Measurements from ENCODE around the gene MAGI1.

Gene MAGI1

GRCh38 chr3:65936908-65937638, 101.6 kb downstream of the MAGI1 start:
- Mint-ChIP-seq H3K27me3 (no peaks in the 10 kb centered on the region), H3K27ac (no peak overlapping the region), H3K9me3 (peaks cover 4% of the 10 kb centered on the region), H3K4me3 (no peak overlapping the region), H3K36me3 (no peaks in the 10 kb centered on the region), H3K4me1 (no peaks in the 10 kb centered on the region)
- no peak for ATAC-seq

GRCh38 chr3:65935724-65936123, 103.0 kb downstream of the MAGI1 start:
- Mint-ChIP-seq H3K27me3 (no peaks in the 10 kb centered on the region), H3K4me3 (no peak overlapping the region), H3K4me1 (no peaks in the 10 kb centered on the region), H3K9me3 (peaks cover 4% of the 10 kb centered on the region), H3K27ac (no peak overlapping the region), H3K36me3 (no peaks in the 10 kb centered on the region)
- no peak for ATAC-seq

GRCh38 chr3:65930648-65931047, 108.1 kb downstream of the MAGI1 start:
- Mint-ChIP-seq H3K36me3 (no peaks in the 10 kb centered on the region), H3K27ac (no peak overlapping the region), H3K9me3 (peaks cover 4% of the 10 kb centered on the region), H3K4me1 (no peaks in the 10 kb centered on the region), H3K27me3 (no peaks in the 10 kb centered on the region), H3K4me3 (no peak overlapping the region)
- ATAC-seq, result no peak

DNA sequence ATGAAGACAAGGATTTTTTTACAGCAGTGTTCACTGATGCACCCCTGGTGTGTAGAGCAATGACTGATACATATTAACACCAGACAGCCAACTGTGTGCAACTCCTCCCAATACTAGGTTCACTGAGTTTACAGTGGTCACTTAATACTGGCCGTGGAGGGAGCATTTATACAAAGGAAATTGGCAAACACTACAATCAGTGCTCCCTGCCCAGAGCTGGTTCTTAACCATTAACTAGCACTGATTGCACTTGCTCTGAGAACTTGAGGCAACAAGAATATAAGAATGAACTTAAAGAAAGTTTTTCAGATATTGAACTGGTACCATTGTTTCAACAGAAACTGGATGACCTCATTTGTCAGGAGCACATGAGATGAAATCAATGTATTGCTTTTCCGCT, 110.6 kb downstream of the MAGI1 start:
- no peak overlapping the region for H3K27ac Mint-ChIP-seq

DNA sequence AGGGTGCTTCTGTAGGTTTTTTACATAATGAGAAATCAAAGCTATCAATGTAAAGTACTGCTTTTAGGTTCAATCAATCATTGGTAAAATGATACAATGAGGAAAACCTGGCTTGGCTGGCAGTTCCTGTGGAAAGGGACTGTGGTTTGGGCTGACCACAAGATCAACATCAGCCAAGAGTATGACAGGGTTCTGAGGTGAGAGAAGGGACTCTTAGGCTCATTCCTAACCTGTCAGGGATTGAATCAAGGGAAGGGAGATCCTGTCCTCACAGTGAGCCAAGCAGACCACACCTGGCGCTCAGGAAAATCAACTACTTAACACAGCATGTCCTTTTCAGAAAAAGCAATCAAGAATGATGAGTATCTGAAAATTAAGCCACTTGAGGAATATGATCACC, 111.1 kb downstream of the MAGI1 start:
- Mint-ChIP-seq H3K4me1 (no peaks in the 10 kb centered on the region), H3K36me3 (no peaks in the 10 kb centered on the region), H3K9me3 (no peaks in the 10 kb centered on the region), H3K27me3 (no peaks in the 10 kb centered on the region), H3K27ac (no peak overlapping the region), H3K4me3 (no peak overlapping the region)
- no peak for ATAC-seq

More for the DNA sequence above, 110.6 kb downstream of the MAGI1 start:
- Mint-ChIP-seq H3K27me3 (no peaks in the 10 kb centered on the region), H3K9me3 (no peaks in the 10 kb centered on the region), H3K4me3 (no peak overlapping the region), H3K36me3 (no peaks in the 10 kb centered on the region), H3K4me1 (no peaks in the 10 kb centered on the region)
- no peak for ATAC-seq

- H3K4me3 Mint-ChIP-seq, result no peak overlapping the region
- no peak overlapping the region for H3K27ac Mint-ChIP-seq
- ATAC-seq, result no peak
- H3K9me3 Mint-ChIP-seq, result peaks cover 6% of the 10 kb centered on the region
- H3K36me3 Mint-ChIP-seq, result no peaks in the 10 kb centered on the region
- H3K27me3 Mint-ChIP-seq, result no peaks in the 10 kb centered on the region
- H3K4me1 Mint-ChIP-seq, result no peaks in the 10 kb centered on the region
These were observed 113.3 kb downstream of the MAGI1 start for GRCh38 chr3:65925254-65925954.

GRCh38 chr3:65924762-65925161, 114.0 kb downstream of the MAGI1 start:
- no peak for ATAC-seq

DNA sequence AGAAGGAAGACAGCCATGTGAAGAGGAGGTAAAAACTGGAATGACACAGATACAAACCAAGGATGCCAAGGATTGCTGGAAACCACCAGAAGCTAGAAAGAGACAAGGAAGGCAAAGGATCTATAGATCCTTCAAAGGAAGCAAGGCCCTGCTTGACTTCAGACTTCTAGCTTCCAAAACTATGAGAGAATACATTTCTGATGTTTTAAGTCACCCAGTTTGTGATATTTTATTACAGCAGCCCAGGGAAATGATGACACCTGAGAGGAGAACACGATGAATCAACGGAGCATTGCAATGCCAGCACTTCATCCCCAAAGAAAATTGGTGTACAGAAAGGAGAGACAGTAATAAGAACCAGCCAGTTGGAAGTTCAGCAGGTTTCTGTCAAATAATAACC, 116.3 kb downstream of the MAGI1 start:
- H3K4me1 Mint-ChIP-seq, result no peaks in the 10 kb centered on the region

More at GRCh38 chr3:65924762-65925161, 114.0 kb downstream of the MAGI1 start:
- Mint-ChIP-seq H3K27me3 (no peaks in the 10 kb centered on the region), H3K36me3 (no peaks in the 10 kb centered on the region), H3K4me1 (no peaks in the 10 kb centered on the region), H3K4me3 (no peak overlapping the region), H3K27ac (no peak overlapping the region), H3K9me3 (peaks cover 6% of the 10 kb centered on the region)

DNA sequence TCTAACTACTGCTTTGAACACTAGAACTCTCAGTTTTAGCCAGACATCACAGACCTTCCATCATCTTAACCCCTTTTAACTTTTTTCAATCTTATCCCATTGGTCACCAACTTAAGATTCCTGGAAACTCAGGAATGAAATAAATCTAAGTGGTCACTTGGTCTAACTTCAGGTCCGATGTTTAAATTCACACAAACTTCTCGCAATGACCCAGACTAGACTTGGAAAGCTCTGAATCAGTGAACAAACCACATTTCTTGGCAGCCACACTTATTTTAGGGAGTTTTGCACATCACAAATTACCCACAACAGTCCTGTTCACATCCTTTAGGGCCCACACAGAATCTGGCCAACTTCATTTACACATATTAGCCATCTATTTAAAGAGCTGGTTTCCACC, 118.9 kb downstream of the MAGI1 start:
- H3K4me1 Mint-ChIP-seq, result no peaks in the 10 kb centered on the region
- H3K4me3 Mint-ChIP-seq, result no peak overlapping the region
- no peaks in the 10 kb centered on the region for H3K27me3 Mint-ChIP-seq
- no peak overlapping the region for H3K27ac Mint-ChIP-seq
- peaks cover 18% of the 10 kb centered on the region for H3K9me3 Mint-ChIP-seq
- no peak for ATAC-seq
- no peaks in the 10 kb centered on the region for H3K36me3 Mint-ChIP-seq

More for the DNA sequence above, 116.3 kb downstream of the MAGI1 start:
- Mint-ChIP-seq H3K4me3 (no peak overlapping the region), H3K27me3 (no peaks in the 10 kb centered on the region), H3K9me3 (peaks cover 12% of the 10 kb centered on the region), H3K27ac (no peak overlapping the region), H3K36me3 (no peaks in the 10 kb centered on the region)
- no peak for ATAC-seq

- no peak for ATAC-seq
- H3K4me3 Mint-ChIP-seq, result no peak overlapping the region
- no peaks in the 10 kb centered on the region for H3K27me3 Mint-ChIP-seq
- H3K27ac Mint-ChIP-seq, result no peak overlapping the region
- peaks cover 13% of the 10 kb centered on the region for H3K9me3 Mint-ChIP-seq
- H3K4me1 Mint-ChIP-seq, result no peaks in the 10 kb centered on the region
- H3K36me3 Mint-ChIP-seq, result no peaks in the 10 kb centered on the region
These were observed 123.2 kb downstream of the MAGI1 start for GRCh38 chr3:65915477-65915876.

DNA sequence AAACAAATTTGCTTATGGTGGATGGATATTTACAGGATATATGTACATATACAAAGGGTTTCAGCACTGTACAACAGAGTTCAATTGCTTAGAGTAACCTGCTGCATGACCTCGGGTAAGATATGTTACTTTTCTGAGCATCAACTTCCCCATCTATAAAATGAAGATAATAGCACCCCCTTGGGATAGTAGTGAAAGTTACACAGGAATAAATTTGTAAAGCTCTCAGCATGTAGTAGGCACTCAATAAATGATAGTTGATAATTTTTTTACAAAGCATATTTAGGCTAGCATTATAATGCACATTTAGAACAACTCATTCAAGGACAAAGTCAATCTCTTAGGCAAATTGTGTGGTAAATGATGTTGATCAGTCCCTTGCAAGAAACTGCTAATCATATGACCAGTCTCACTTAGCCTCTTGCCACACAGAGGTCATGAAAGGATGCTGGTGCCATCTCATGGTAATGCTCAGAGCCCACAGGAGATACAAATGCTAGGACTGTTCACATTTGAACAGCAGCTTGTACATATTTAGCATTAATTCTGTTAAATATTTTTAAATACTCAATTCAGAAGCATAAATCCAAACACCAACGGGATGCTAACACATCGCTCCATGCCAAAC, 123.9 kb downstream of the MAGI1 start:
- no peaks in the 10 kb centered on the region for H3K36me3 Mint-ChIP-seq
- no peak overlapping the region for H3K4me3 Mint-ChIP-seq

GRCh38 chr3:65914032-65914739, 124.5 kb downstream of the MAGI1 start:
- no peaks in the 10 kb centered on the region for H3K36me3 Mint-ChIP-seq
- no peak for ATAC-seq
- H3K9me3 Mint-ChIP-seq, result peaks cover 10% of the 10 kb centered on the region
- no peaks in the 10 kb centered on the region for H3K4me1 Mint-ChIP-seq
- H3K27ac Mint-ChIP-seq, result no peak overlapping the region
- H3K4me3 Mint-ChIP-seq, result no peak overlapping the region
- H3K27me3 Mint-ChIP-seq, result no peaks in the 10 kb centered on the region

More for the DNA sequence above, 123.9 kb downstream of the MAGI1 start:
- Mint-ChIP-seq H3K9me3 (peaks cover 13% of the 10 kb centered on the region), H3K27ac (no peak overlapping the region), H3K27me3 (no peaks in the 10 kb centered on the region), H3K4me1 (no peaks in the 10 kb centered on the region)
- no peak for ATAC-seq

DNA sequence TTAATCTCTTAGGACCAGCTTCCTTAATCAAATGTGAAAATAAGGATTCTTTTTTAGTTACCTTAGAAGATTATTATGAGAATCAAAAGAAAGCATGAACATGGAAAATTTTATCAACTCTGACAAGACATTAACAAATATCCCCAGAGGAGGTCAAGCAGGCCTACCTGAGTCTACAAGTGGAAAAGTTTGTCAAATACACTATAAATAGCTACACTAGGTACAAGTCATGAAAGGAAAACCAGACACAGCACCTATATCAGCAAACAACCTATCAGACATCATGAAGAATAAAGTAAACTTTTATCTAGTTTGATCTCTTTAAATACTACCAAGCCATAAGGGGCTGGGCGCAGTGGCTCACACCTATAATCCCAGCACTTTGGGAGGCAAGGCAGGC, 126.1 kb downstream of the MAGI1 start:
- Mint-ChIP-seq H3K9me3 (peaks cover 9% of the 10 kb centered on the region), H3K36me3 (no peaks in the 10 kb centered on the region), H3K4me3 (no peak overlapping the region), H3K4me1 (no peaks in the 10 kb centered on the region), H3K27ac (no peak overlapping the region), H3K27me3 (no peaks in the 10 kb centered on the region)
- ATAC-seq, result no peak

DNA sequence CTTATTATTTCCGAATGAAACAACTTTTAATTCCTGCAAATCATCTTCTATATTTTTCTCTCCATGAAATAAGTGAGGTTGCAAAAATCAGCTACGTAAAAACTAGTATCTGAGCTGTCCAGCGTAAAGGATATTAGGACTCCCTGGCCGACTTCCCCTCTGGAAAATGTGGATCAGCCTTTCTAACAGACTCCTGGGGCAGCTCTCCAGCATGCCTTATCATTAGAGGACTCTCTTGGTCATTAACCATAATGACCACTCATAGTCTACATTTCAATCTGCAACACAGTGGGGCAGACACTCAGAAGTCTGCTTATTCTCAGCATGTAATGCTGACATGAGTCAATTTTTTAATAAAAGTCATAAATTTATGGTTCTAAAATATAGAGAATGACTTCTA, 130.1 kb downstream of the MAGI1 start:
- Mint-ChIP-seq H3K27me3 (no peaks in the 10 kb centered on the region), H3K4me3 (no peak overlapping the region), H3K9me3 (peaks cover 3% of the 10 kb centered on the region), H3K36me3 (no peaks in the 10 kb centered on the region), H3K4me1 (no peaks in the 10 kb centered on the region), H3K27ac (no peak overlapping the region)
- ATAC-seq, result no peak
